Left renal cortex interstitium (tissue), 4 donors: Measurements from ENCODE around the gene AFDN. TPM values are rescaled to one million over a fixed set of nuclear protein-coding genes. Genes with fewer than 3 reads are reported as not detected.
A peak's percentile ranks its signal among the peaks of the same experiment; 100 is the strongest.

Source experiments
- DNase-seq, 4 donors: peaks; one replicate each; pipeline ENCODE4 v3.0.0-alpha.2; 2013; ENCODE audit warnings: low read depth in 4 of 4, low spot score in 2 of 4, missing footprints in 1 of 4
- polyA plus RNA-seq, 4 donors: library from polyadenylated mRNA; unstranded; fragments of 120-200 nt; gene quantifications; one replicate each; pipeline ENCODE4 v1.2.1, GENCODE V29; 2013; ENCODE audit not compliant: insufficient read length in 4 of 4

AFDN gene
- polyA plus RNA-seq, 4 donors = 133 to 248 (median 191) TPM

DNA sequence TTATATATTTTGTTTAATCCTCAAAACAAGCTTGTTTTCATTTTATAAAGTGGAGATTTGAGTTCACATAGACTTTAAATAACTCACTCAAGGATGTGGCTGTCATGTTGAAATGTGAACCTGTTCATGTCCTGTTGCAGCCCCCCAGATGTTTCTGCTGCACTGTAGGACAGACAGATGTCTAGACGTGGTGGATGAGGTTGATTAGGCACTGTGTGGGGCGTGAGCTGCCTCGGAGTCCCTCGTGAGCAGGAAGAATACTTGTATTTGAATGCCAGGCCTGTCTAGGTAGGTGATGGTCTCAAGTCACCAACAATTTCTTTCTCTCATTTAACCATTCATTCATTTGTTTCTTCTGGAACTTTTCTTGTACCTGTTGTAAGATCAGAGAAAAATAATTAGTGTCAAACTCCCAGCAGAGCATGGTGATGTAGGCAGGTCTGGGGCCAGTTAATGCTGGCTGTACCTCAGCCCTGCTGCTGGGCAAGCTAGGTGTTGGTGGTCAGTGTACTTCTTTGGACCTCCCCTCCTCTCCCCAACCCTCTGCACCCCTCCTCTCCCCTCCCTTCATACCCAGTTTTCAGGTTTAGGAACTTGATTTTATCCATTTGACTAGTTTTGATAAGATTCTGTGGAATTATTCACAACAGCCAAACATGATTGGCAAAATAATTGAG is 34.0 kb downstream of the AFDN start:
- DNase-seq = no peak

DNA sequence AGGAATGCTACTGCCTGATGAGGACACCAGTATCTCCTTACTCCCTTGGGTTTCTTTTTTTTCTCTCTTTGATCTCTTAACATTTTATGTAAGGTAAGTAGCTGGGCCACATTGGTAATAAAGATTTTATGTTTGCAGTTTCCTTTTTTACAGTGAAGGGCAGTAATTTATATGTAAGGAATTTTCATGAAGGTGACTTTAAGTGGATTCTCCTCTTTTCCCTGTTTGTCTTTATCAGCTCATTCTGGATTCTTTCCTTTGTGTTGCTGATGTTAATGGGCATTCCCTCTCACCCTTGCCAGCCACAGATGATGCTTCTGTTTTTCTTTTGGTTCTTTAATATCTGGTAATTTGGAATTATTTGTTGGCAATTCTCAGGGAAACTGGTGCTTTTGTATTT is 34.7 kb downstream of the AFDN start:
- DNase-seq = no peak

DNA sequence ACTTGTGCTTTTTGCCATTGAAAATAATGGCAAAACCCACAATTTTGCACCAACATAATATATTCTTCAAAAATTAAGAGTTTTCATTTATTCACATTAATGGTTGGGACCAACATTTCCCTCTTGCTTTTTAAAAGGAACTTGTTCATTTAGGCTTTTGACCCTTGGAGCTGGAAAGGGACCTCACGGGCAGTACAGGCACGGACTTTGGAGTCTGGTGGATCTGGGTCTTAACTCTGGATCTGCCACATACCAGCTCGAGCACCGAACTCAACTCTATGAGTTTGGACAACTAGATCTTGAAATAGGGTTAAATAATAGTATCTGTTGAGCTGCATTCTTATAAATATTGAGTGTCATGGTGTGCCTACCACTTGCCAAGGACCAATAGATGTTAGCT is 37.2 kb downstream of the AFDN start:
- no peak for DNase-seq

DNA sequence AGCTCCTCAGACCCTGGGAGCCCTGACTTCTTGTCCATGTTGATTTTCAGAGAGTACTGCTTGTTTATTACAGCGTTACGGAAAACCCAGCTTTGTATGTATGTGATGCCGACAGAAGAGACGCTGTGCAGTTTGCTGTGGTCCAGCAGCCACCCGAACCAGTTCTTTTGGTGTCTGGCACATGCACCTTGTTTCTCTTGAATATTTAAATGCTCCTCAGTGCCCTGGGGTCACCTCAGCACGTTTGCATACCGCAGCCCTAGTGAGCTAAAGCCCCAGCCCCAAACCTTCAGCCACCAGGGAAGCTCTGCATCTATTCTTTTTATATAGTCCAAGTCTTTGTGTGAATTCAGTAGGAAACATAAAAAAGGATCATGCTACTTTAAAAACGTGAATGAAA is 39.9 kb downstream of the AFDN start:
- no peak for DNase-seq

DNA sequence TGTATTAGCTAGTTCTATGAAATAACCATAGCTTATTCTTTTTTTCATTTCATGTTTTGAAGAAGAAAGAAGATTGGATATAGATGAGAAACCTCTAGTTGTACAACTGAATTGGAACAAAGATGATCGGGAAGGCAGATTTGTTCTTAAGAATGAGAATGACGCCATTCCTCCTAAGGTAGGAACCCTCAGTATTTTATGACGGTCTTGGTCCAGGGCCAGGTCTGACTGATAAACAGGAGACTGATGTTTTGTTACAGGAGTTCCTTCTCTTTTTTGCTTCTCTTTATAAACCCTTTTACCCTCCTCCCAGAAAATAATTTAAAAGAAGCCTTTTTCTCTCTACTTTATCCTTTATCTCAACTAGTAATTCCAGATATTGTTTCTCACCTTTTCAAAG is 43.6 kb downstream of the AFDN start:
- no peak for DNase-seq

DNA sequence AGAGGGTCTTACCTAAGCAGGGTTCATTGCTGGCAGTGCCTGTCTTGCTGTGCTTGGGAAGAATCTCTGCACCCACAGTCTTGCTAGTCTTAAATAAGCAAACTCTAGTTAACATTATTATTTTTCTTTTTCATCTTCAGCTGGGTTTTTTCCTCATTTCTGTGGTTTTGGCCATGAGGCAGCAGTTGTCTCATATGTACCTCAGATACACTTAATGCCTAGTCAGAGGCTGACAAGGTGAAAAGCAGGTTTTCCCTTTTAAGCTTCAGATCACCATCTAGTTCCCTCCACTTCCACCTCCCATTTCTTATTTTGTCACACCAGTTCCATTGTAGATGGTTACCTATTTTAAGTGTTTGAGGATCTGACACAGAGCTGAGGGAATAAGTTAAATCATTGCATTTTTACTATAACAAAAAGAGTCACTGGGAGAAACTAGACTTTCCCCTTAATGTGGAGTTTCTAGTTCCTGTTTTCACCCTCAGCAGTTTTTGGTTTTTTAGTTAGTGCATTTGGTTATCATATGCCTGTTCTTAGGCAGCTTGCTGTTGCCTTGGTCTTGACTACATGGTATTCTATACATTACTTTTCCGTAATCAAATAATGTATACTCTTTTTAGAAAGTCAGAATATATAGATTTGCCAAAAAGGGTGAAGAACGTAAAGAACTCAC is 46.0 kb downstream of the AFDN start:
- no peak for DNase-seq

DNA sequence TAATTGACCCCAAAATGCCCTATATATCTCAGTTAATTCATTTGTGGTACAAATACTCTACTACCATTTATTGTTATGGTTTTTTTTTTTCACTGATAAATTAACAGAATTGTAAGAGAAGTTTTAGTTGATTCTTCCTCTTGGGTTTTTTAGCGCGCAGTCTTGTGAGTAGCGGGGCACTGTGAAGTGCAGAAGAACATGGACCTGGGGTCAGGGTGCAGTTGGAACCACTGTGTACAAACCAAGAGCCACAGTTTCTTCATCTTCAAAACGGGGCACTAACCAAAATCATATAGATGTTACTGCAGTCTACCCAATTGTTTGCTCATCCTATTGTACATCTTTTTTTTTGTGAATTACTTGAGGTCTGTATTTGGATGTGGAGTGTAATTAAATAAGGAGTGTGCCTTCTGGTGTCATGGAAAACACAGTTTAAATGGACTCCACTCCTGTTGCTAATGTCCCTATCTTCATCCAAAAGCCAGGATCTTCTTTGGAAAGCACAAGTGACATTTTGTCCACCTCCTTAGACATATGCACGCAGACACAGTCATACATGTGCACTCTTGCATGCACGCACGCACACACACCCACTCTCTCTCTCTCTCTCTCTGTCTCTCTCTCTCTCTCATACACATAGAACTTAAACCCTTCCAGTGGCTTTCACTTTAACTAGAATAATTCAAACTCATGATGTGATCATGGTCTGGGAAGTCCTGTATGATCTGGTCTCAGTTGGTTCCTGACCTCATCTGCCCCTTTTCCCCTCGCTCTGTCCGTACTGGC is 51.5 kb downstream of the AFDN start:
- DNase-seq = no peak

DNA sequence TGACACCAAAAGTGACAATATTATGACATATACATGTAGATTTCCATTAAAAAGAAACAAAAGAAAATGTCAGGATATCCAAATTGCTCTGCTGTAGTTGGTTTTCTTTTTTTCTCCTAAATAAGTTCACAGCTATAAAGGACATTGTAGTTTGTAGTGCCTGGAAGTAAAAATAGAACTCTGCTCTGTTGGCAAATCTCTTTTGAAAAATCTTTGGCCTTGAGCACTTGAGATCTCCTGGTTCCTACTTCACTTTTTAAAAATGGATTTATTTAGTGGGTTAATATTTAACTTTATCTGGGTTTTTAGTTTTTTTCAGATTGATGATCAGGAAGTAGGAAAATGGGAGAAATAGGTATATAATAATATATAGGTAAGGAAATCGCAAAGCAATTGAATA is 52.9 kb downstream of the AFDN start:
- DNase-seq = no peak

DNA sequence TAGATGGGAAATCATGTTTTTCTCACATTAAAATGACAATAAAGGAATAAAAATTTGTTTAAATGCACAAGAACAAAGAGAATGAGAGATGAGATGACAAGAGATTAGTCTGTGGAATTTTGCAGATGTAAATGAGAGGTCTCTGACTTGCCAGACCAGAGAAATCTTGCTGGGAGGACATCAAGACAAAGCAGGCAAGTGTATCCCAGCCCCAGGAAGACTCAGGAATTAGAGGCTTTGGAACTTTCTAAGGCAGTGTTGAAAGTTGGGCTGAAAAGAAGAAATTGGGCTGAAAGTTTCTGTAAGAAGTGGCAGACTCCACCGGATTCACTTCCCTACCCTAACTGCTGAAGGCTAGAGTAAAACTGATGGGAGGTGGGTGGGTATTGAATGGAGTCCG is 54.6 kb downstream of the AFDN start:
- DNase-seq = no peak

DNA sequence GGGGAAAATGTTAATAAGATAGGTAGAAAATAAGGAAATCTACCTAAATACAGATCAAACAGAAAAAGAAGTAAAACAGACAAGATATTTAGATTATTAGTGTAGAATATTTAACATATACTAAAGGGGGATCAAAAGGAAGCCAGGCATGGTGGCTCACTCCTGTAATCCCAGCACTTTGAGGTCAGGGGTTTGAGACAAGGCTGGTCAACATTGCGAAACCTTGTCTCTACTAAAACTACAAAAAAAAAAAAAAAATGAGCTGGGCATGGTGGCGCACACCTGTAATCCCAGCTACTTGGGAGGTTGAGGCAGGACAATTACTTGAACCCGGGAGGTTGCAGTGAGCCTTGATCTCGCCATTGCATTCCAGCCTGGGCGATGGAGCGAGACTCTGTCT is 55.5 kb downstream of the AFDN start:
- DNase-seq = no peak

DNA sequence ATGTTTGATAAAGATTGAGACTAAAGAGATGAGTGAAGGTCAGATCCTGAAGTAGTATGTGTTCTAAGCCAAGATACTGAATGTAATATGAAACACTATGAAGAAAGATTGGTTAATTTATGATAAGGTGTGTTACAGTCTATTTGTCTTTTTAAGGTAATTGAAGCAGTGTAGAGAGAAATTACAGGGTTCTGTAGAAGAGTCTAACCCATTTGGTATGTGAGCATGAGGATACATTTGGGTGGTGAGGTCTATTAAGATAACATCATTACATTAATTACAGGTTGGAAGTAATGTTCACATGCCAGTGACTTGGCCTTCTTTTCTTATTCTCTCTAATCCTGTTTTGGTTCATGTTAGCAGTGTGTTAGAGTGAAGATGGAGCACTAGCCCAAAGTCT is 61.4 kb downstream of the AFDN start:
- DNase-seq = no peak

DNA sequence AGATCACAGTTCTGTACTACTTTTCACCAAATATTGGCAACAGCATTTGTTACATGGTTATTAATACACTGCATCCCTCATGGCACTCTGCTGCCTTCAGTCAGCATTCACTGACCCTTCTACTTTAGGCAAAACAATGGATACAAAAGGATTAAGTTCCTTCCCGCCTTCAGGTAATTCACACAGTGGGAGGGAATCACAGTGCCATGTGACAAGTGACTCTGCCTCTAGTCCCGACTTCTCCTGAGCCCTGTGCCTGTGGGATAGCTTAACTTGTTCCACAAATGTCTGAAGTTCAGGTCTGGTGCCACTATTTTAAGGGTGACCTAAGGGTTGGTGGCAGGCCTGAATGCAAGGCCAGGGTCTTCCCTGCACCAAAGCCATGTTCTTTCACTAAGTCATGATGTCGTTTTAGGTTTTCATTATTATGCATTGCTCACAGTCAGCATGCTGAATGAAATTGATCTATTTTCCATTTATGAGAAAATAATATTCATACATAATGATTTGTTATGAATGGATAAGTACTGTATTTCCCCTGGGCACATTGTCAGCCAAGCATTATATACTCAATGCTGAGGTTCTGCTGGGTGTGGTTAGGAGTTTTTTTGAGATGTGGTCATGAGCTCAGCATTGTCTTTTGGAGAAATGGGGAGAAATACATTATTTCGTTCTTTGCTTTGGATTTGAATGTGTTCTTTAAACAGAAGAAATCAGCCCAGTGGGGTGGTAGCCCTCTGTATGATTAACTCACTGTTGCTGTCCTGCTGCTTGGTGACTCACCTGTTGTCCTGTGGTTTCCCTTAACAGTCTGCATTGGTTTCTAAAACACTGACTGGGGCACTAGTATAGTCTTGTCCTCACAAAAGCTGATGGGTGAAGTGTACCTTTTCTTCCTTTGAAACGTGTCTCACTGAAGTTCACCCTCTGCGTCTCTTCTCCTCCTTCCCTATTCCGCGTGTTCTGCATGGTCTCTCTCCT is 66.4 kb downstream of the AFDN start:
- no peak for DNase-seq

DNA sequence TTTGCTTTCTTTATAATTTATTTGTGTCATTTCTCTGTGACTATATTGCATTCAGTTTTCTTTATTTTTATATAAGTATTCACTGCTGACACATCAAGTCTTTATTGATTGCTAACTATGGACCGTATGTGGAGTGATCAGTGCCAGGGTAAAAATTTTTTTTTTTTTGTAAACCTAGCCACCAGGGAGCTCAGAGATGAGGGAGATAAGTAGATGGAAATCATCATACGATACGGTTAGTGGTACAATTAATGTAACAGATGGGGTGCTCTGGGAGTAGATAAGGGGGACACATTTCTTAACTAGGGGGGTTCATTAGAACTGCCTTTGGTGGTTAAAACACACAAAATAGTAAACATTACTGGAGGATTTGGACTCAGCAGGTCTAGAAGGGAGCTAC is 68.3 kb downstream of the AFDN start:
- DNase-seq = no peak

DNA sequence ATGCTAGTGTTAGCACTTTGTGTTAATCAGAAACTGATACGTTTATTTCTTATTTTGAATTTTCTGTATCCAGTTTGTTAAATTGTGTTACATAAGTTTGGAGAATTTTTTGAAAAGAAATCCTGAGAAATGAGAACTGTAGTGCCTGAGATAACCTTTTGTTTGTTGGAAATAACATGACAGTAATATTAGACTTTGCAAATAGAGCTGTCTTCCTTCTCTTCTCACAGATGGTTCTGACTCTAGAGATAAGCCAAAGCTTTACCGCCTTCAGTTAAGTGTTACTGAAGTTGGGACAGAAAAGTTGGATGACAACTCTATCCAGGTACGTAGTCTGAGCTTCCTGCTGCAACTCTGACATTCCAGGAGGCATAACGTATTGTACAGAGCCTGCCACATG is 69.9 kb downstream of the AFDN start:
- DNase-seq = no peak

DNA sequence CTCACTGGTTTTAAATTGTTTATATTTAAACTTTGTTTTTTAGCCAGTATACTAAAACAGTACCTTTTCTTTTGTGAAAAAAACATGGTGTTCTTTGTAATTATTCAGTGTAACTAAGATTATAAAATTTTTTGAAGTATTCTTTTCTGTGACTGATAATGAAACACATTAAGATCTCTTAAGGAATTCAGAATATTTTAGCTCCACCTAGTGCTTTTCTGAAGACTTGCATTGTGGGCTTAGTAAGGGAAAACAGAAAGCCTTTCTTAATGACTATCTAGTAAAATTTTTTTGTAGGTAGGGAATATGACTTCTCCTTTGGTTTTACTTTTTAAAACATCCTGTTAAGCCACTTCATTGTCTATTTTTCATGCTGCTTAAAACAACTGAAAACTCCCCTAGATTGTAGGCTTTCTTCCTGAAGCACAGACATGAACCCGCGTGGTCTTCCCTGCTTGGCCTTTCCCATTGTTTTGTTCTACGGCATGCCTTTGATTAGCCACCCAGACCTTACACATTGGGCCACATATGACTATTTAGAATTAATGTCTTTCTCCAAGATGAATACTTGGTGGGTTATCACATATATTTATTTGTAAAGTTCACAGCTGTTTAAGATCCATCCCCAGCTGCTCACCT is 72.1 kb downstream of the AFDN start:
- peak in 2 of 4 donors; percentile 11 to 12 for DNase-seq

DNA sequence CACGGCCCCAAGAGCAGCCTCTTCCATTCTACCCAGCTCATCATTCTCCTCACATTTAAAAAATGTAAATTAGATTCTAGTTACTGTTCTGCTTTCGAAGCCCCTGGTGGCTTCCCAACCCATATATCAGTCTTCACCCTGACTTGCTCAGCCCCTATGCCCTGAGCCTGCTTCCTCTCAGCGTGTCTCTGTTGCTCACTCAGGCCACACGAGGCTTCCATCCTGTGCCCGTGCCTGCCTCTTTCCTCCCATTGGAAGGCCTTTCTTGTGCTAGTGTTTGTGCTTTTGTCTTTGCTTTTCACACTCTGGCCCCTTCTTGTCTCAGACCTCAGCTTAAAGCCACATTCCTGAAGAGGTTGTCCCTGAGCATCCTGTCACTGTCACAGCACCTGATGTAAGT is 78.1 kb downstream of the AFDN start:
- DNase-seq = no peak

DNA sequence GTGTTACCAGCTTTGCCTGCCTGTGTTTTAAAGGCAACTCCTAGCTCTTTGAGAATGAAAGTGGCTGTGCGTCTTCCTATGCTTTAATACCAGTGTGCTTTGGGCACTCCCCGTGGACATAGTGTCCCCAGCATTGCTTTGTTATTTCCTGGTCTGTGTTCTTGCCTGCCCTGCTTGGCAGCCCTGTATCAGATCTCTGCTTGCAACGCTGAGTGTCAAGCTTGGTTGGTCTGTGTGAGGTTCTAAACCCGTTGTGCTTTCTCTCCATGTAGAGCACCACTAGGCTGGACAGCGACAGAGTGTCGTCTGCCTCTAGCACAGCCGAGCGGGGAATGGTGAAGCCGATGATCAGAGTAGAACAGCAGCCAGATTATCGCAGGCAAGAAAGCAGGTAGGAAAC is 80.2 kb downstream of the AFDN start:
- DNase-seq = peak in 2 of 4 donors; percentile 22 to 60

DNA sequence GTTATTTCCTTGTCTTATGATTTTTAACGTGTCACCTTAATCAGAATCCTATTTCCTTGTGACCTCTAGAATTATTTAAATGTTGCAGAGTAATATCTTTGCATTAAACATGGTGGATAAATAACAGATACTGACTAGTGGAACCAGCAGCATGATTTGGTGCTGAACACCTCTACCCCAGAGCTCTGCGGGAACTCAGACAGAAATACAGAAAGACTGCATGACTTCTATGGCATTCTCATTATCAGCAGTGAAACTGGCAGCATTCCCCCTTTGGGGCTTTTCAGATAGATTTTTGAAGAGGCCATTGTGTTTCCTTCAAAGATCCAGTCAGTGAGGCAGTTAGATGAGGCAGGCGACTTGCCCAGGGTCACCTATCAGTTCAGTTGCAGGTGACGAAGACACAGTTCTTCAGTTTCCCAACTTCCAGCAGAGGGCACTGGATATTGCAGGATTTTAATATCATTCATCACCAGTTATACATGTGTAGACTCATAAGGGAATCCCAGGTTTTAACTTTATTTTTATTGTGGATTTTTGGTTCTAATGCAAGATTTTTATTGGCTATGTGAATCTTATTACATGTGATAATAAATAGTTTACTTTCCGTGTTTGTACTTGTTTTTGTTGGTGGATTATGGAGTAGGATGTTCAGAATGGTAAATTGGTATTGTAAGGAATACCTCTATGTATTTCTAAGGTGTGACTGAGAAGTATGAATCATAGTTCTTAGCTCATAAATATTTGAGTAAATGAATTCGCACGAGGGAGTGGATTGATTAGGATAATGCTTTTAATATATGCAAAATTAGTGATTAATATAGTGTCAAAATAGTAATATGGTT is 81.3 kb downstream of the AFDN start:
- DNase-seq = no peak

DNA sequence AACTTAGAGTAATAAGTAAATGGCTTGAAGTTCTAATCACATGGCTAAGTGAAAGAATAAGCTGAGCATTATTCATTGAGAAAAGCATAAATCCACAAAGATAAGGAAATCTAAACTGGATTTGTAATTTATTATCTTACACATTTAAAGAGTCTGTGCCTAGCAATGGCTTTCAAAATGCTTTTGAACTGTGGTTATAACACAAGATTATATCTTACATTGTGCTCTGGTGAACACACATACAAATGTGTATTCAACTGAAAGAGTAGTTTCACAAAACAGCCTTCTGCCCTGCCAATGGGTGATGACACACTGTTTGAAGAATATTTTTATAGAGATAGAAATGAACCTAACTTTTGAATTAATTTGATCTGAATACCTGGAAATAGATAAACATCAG is 83.3 kb downstream of the AFDN start:
- DNase-seq = no peak
